ENCODE results near the gene MYLK2. TPM values are rescaled to one million over a fixed set of nuclear protein-coding genes. Genes with fewer than 3 reads are reported as not detected.

Gene MYLK2
- polyA plus RNA-seq (2013, experiment 1 of 2) = 0.14 TPM
- polyA plus RNA-seq (2013, experiment 2 of 2) = 0.22 TPM

DNA sequence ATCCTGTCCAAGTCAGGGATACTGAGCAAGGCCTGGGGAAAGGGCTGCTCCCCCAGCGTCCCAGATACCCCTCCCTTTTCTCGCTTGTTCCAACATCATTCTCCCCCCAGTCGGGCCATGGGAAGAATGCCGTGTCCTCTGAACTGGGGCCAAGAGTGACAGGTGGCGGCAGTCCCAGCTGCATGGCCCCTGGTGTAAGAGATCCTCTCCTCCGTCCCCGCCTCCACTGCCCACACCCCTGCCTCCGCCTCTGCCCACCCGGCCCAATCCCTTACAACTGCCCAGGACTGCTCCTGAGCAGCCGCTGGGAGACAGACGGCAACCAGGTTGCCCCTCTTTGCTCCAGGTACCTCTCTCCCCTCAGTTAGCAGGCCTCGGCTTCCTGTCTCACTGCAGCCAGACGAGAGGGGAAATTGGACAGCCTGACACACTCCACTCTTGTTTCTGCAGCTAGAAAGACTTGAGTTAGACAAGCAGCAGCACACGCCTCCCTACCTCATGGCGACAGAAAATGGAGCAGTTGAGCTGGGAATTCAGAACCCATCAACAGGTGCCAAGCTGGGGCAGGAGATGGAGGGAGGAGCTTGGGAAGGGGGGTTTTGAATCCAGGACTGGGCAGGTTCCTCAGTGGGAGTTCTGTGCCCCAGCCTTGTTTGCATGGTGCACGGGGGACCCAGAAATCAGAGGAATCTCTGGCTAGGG, at the start of gene MYLK2:
MYLK2 (plus strand) TSS at position 274 of the 702 bp plus-strand sequence; CDS start at position 499, 225 bp downstream.
- H3K23ac ChIP-seq (ENCODE audit: low read length) = no peak within 1 kb of the TSS
- H3K9ac ChIP-seq (ENCODE audit: low read length) = no peak within 1 kb of the TSS
- H2BK120ac ChIP-seq (ENCODE audit: low read depth, low read length) = no peak within 1 kb of the TSS
- no peak for DNase-seq
- H2AK5ac ChIP-seq (ENCODE audit: low read length) = no peak within 1 kb of the TSS
- H3K4me2 ChIP-seq (ENCODE audit: low read length) = no peak within 1 kb of the TSS
- no peak within 1 kb of the TSS for H2BK5ac ChIP-seq (ENCODE audit: low read length)
- H3K36me3 ChIP-seq (ENCODE audit: control insufficient read depth, insufficient read depth, low read length) = no peaks in the 10 kb centered on the region
- H3K4me3 ChIP-seq (ENCODE audit: low read length) = no peak within 1 kb of the TSS
- H4K8ac ChIP-seq (ENCODE audit: low read depth, low read length) = no peak within 1 kb of the TSS
- H3K4ac ChIP-seq (ENCODE audit: low read depth, low read length) = no peak within 1 kb of the TSS
- H2BK15ac ChIP-seq (replicated peaks; ENCODE audit: low read depth) = no peak within 1 kb of the TSS
- no peak within 1 kb of the TSS for H3K18ac ChIP-seq (ENCODE audit: low read length)
- no CpG with 5 or more reads among the region's 16 CpGs for WGBS (ENCODE audit: extremely low coverage, insufficient coverage, low lambda C conversion rate)
- no peak within 1 kb of the TSS for H4K5ac ChIP-seq (ENCODE audit: low read length)
- no peaks in the 10 kb centered on the region for H3K27me3 ChIP-seq (ENCODE audit: insufficient read depth, low read length, poor library complexity)
- no peaks in the 10 kb centered on the region for H3K79me2 ChIP-seq (ENCODE audit: control insufficient read depth, insufficient read depth, low read length)
- H3K56ac ChIP-seq (ENCODE audit: low read length) = no peak within 1 kb of the TSS
- no peak within 1 kb of the TSS for H3K27ac ChIP-seq (ENCODE audit: low read depth, low read length)
- H3K79me1 ChIP-seq (ENCODE audit: low read length) = no peaks in the 10 kb centered on the region
- H3K4me1 ChIP-seq (ENCODE audit: control insufficient read depth, low read depth, low read length) = no peaks in the 10 kb centered on the region

- Histone ChIP-seq H3K4me3 (ENCODE audit: low read length) (no peak overlapping the region), H3K79me2 (ENCODE audit: control insufficient read depth, insufficient read depth, low read length) (no peaks in the 10 kb centered on the region), H3K27me3 (ENCODE audit: insufficient read depth, low read length, poor library complexity) (no peaks in the 10 kb centered on the region), H3K4me2 (ENCODE audit: low read length) (no peak overlapping the region), H3K23ac (ENCODE audit: low read length) (no peak overlapping the region), H2BK15ac (replicated peaks; ENCODE audit: low read depth) (no peak overlapping the region), H4K5ac (ENCODE audit: low read length) (no peak overlapping the region), H2BK5ac (ENCODE audit: low read length) (no peak overlapping the region), H3K27ac (ENCODE audit: low read depth, low read length) (no peak overlapping the region), H3K18ac (ENCODE audit: low read length) (no peak overlapping the region), H4K8ac (ENCODE audit: low read depth, low read length) (no peak overlapping the region), H2BK120ac (ENCODE audit: low read depth, low read length) (no peak overlapping the region), H3K4ac (ENCODE audit: low read depth, low read length) (no peak overlapping the region), H3K36me3 (ENCODE audit: control insufficient read depth, insufficient read depth, low read length) (peaks cover 3% of the 10 kb centered on the region), H3K56ac (ENCODE audit: low read length) (no peak overlapping the region), H3K79me1 (ENCODE audit: low read length) (no peaks in the 10 kb centered on the region), H3K4me1 (ENCODE audit: control insufficient read depth, low read depth, low read length) (no peaks in the 10 kb centered on the region), H2AK5ac (ENCODE audit: low read length) (no peak overlapping the region), H3K9ac (ENCODE audit: low read length) (no peak overlapping the region)
- DNase-seq = no peak
- WGBS (ENCODE audit: extremely low coverage, insufficient coverage, low lambda C conversion rate) = no CpG with 5 or more reads among the region's 5 CpGs
These were observed 49.5 kb upstream of the MYLK2 start for GRCh38 chr20:31769681-31770080.

DNA sequence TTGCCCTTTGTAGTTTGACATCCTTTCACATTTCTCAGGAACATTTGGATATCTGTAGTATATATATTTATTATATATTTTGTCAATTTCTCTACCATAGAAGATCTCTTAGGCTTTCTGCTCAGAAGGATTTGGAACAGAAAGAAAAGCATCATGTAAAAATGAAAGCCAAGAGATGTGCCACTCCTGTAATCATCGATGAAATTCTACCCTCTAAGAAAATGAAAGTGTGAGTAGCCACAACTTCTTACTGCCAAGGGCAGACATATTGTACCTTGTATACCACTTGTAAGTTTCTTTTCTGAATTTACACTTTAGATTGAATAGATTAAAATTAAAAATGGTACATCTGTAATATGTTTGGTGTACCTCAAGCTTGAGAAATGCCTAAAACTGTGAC, 48.9 kb upstream of the MYLK2 start:
- Histone ChIP-seq H3K36me3 (ENCODE audit: control insufficient read depth, insufficient read depth, low read length) (peaks cover 3% of the 10 kb centered on the region), H3K27me3 (ENCODE audit: insufficient read depth, low read length, poor library complexity) (no peaks in the 10 kb centered on the region), H2BK5ac (ENCODE audit: low read length) (no peak overlapping the region), H4K8ac (ENCODE audit: low read depth, low read length) (no peak overlapping the region), H2BK15ac (replicated peaks; ENCODE audit: low read depth) (no peak overlapping the region), H3K79me1 (ENCODE audit: low read length) (no peaks in the 10 kb centered on the region), H4K5ac (ENCODE audit: low read length) (no peak overlapping the region), H3K4ac (ENCODE audit: low read depth, low read length) (no peak overlapping the region), H3K9ac (ENCODE audit: low read length) (no peak overlapping the region), H3K4me2 (ENCODE audit: low read length) (no peak overlapping the region), H3K56ac (ENCODE audit: low read length) (no peak overlapping the region), H3K79me2 (ENCODE audit: control insufficient read depth, insufficient read depth, low read length) (no peaks in the 10 kb centered on the region), H3K23ac (ENCODE audit: low read length) (no peak overlapping the region), H3K4me3 (ENCODE audit: low read length) (no peak overlapping the region), H2AK5ac (ENCODE audit: low read length) (no peak overlapping the region), H2BK120ac (ENCODE audit: low read depth, low read length) (no peak overlapping the region), H3K4me1 (ENCODE audit: control insufficient read depth, low read depth, low read length) (no peaks in the 10 kb centered on the region), H3K27ac (ENCODE audit: low read depth, low read length) (no peak overlapping the region), H3K18ac (ENCODE audit: low read length) (no peak overlapping the region)
- DNase-seq = no peak
- WGBS (ENCODE audit: extremely low coverage, insufficient coverage, low lambda C conversion rate) = no CpG with 5 or more reads among the region's 1 CpG

- Histone ChIP-seq H2BK120ac (ENCODE audit: low read depth, low read length) (no peak overlapping the region), H3K4me3 (ENCODE audit: low read length) (no peak overlapping the region), H3K27me3 (ENCODE audit: insufficient read depth, low read length, poor library complexity) (no peaks in the 10 kb centered on the region), H4K5ac (ENCODE audit: low read length) (no peak overlapping the region), H3K79me1 (ENCODE audit: low read length) (no peaks in the 10 kb centered on the region), H3K4ac (ENCODE audit: low read depth, low read length) (no peak overlapping the region), H2BK5ac (ENCODE audit: low read length) (no peak overlapping the region), H2AK5ac (ENCODE audit: low read length) (no peak overlapping the region), H3K4me2 (ENCODE audit: low read length) (no peak overlapping the region), H3K18ac (ENCODE audit: low read length) (no peak overlapping the region), H4K8ac (ENCODE audit: low read depth, low read length) (no peak overlapping the region), H3K56ac (ENCODE audit: low read length) (no peak overlapping the region), H3K4me1 (ENCODE audit: control insufficient read depth, low read depth, low read length) (no peaks in the 10 kb centered on the region), H3K9ac (ENCODE audit: low read length) (no peak overlapping the region), H3K36me3 (ENCODE audit: control insufficient read depth, insufficient read depth, low read length) (peaks cover 14% of the 10 kb centered on the region), H2BK15ac (replicated peaks; ENCODE audit: low read depth) (no peak overlapping the region), H3K79me2 (ENCODE audit: control insufficient read depth, insufficient read depth, low read length) (no peaks in the 10 kb centered on the region), H3K27ac (ENCODE audit: low read depth, low read length) (no peak overlapping the region), H3K23ac (ENCODE audit: low read length) (no peak overlapping the region)
- no CpG with 5 or more reads among the region's 1 CpG for WGBS (ENCODE audit: extremely low coverage, insufficient coverage, low lambda C conversion rate)
- DNase-seq = no peak
These were observed 44.7 kb upstream of the MYLK2 start for GRCh38 chr20:31774408-31774807.

GRCh38 chr20:31780839-31781238, 38.3 kb upstream of the MYLK2 start:
- WGBS (ENCODE audit: extremely low coverage, insufficient coverage, low lambda C conversion rate) = no CpG with 5 or more reads among the region's 2 CpGs
- H3K36me3 ChIP-seq (ENCODE audit: control insufficient read depth, insufficient read depth, low read length) = peaks cover 25% of the 10 kb centered on the region

GRCh38 chr20:31781945-31782344, 37.2 kb upstream of the MYLK2 start:
- no peak overlapping the region for H2BK15ac ChIP-seq (replicated peaks; ENCODE audit: low read depth)
- DNase-seq = no peak

More at GRCh38 chr20:31780839-31781238, 38.3 kb upstream of the MYLK2 start:
- Histone ChIP-seq H3K9ac (ENCODE audit: low read length) (no peak overlapping the region), H4K5ac (ENCODE audit: low read length) (no peak overlapping the region), H3K4me2 (ENCODE audit: low read length) (no peak overlapping the region), H3K23ac (ENCODE audit: low read length) (no peak overlapping the region), H2BK120ac (ENCODE audit: low read depth, low read length) (no peak overlapping the region), H3K18ac (ENCODE audit: low read length) (no peak overlapping the region), H3K56ac (ENCODE audit: low read length) (no peak overlapping the region), H3K4ac (ENCODE audit: low read depth, low read length) (no peak overlapping the region), H3K27me3 (ENCODE audit: insufficient read depth, low read length, poor library complexity) (no peaks in the 10 kb centered on the region), H3K4me1 (ENCODE audit: control insufficient read depth, low read depth, low read length) (no peaks in the 10 kb centered on the region), H3K79me2 (ENCODE audit: control insufficient read depth, insufficient read depth, low read length) (no peaks in the 10 kb centered on the region), H3K4me3 (ENCODE audit: low read length) (no peak overlapping the region), H2BK15ac (replicated peaks; ENCODE audit: low read depth) (no peak overlapping the region), H2BK5ac (ENCODE audit: low read length) (no peak overlapping the region), H4K8ac (ENCODE audit: low read depth, low read length) (no peak overlapping the region), H2AK5ac (ENCODE audit: low read length) (no peak overlapping the region), H3K79me1 (ENCODE audit: low read length) (no peaks in the 10 kb centered on the region), H3K27ac (ENCODE audit: low read depth, low read length) (no peak overlapping the region)
- no peak for DNase-seq

More at GRCh38 chr20:31781945-31782344, 37.2 kb upstream of the MYLK2 start:
- Histone ChIP-seq H3K18ac (ENCODE audit: low read length) (no peak overlapping the region), H3K36me3 (ENCODE audit: control insufficient read depth, insufficient read depth, low read length) (peaks cover 28% of the 10 kb centered on the region), H2BK120ac (ENCODE audit: low read depth, low read length) (no peak overlapping the region), H4K8ac (ENCODE audit: low read depth, low read length) (no peak overlapping the region), H4K5ac (ENCODE audit: low read length) (no peak overlapping the region), H3K4ac (ENCODE audit: low read depth, low read length) (no peak overlapping the region), H3K4me2 (ENCODE audit: low read length) (no peak overlapping the region), H3K4me1 (ENCODE audit: control insufficient read depth, low read depth, low read length) (no peaks in the 10 kb centered on the region), H3K9ac (ENCODE audit: low read length) (no peak overlapping the region), H3K56ac (ENCODE audit: low read length) (no peak overlapping the region), H3K79me2 (ENCODE audit: control insufficient read depth, insufficient read depth, low read length) (no peaks in the 10 kb centered on the region), H3K79me1 (ENCODE audit: low read length) (no peaks in the 10 kb centered on the region), H3K27me3 (ENCODE audit: insufficient read depth, low read length, poor library complexity) (no peaks in the 10 kb centered on the region), H2AK5ac (ENCODE audit: low read length) (no peak overlapping the region), H3K4me3 (ENCODE audit: low read length) (no peak overlapping the region), H3K23ac (ENCODE audit: low read length) (no peak overlapping the region), H2BK5ac (ENCODE audit: low read length) (no peak overlapping the region), H3K27ac (ENCODE audit: low read depth, low read length) (no peak overlapping the region)
- no CpG with 5 or more reads among the region's 4 CpGs for WGBS (ENCODE audit: extremely low coverage, insufficient coverage, low lambda C conversion rate)

All from mesendoderm (in vitro differentiated cells).